Activated effector memory CD4-positive, alpha-beta T cell treated with Interleukin-2 at 50 U/mL for 16 hours (primary cell): ENCODE results near the gene HOXC9.

Source experiments
- DNase-seq: peaks from one replicate; pipeline ENCODE4 v3.0.0-alpha.2; 2020

Gene HOXC9

DNA sequence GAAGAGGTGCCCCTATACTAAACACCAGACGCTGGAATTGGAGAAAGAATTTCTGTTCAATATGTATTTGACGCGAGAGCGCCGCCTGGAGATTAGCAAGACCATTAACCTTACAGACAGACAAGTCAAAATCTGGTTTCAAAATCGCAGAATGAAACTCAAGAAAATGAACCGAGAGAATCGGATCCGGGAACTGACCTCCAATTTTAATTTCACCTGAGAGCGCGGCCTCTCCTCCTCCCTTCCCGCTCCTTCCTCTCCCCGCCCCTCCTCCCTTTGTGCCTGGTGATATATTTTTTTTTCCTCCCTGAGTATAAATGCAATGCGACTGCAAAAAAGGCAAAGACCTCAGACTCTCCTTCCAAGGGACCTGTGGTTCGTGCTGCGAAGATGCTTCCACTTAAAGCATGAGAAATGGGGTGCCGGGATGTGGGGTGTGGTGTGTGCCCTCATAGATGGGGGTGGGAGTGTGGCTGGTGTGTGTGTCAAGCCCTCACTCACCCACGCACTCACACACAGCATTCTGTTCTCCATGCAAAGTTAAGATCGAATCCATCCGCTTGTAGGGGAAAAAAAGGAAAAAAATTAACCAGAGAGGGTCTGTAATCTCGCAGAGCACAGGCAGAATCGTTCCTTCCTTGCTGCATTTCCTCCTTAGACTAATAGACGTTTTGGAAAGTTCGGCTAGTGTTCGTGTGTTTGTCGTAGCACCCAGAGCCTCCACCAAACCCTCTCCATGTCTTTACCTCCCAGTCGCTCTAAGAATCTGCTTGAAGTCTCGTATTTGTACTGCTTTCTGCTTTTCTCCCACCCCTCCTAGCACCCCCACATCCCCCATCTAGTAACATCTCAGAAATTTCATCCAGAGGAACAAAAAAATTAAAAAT, 10.5 kb upstream of the HOXC9 start:
- no peak for DNase-seq

DNA sequence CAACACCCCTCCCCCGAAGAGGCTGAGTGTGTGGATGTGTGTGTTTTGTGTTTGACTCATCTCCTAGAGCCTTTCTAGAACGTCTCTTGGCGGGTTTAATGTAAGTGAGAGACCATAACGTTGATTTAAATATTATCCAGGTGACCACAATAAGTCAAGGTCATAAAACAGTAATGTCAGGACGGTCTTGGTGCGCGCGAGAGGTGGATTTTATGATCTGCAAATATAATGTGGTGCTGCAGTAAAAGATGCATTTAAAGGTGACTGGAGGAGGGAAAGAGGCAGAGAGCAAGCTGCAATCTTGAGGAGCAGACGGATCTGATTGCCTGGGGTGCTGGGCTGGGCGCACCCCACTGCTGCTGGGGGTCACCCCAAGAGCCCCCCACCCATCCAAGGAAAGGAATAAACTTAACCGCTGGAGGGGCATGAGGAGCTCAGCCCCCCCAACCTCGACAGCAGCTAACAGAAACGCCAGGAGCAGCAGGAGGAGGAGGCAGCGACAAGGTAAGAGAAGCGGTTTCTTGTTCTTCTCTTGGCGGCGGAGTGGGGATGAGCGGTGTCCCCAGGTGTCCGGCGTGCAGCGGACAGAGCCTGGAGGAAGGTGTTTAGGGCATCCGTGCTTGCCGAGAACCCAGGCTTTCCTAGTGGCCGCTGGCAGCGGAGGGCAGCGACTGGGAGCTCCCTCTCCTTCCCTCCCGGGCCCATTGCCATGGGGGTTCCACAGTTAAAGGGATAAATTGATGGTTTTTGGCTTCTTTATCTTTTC, 9.5 kb upstream of the HOXC9 start:
- DNase-seq = no peak

DNA sequence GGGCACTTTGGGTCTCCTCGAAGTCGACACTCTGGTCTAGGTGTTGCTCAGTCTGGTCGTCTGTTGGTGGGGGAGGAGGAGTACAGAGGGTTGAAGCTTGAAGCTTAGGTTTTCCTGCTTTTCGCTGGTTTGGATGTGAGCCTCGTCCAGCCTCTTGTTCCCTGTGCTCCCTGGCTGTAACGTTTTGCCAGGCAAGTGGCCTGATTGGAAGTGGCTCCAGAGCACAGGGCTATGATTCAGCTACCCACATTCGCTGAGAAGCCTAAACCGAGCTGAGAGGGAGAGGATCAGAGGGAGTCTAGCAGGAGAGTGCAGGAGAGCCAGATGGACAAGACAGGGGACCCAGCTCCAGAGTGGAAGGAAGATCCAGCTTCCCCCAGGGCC, 8.9 kb upstream of the HOXC9 start:
- no peak for DNase-seq

DNA sequence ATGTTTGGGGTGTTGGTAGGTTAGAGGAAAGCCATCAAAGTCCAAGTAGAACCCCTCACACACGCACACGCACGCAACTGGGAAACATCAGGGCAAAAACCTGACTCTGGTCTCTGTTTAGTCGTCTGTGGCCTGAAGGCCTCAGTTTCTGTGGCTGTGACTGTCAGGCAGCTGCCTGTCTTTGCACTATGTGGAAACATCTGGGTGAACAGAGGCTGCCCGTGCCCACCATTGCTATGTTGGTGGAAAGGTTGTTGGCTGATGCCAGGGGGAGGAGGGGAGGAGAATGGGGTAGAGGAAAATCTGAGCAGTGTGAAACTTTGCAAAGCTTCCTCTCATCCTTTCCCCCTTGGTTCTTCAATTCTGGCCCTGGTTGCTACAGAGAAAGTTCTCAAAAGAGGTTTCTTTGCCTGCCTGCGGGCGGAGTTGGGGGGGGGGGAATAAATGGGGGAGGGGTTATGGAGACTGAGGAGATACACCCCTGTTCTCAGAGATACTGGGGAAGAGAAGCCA, 7.5 kb upstream of the HOXC9 start:
- DNase-seq = no peak

DNA sequence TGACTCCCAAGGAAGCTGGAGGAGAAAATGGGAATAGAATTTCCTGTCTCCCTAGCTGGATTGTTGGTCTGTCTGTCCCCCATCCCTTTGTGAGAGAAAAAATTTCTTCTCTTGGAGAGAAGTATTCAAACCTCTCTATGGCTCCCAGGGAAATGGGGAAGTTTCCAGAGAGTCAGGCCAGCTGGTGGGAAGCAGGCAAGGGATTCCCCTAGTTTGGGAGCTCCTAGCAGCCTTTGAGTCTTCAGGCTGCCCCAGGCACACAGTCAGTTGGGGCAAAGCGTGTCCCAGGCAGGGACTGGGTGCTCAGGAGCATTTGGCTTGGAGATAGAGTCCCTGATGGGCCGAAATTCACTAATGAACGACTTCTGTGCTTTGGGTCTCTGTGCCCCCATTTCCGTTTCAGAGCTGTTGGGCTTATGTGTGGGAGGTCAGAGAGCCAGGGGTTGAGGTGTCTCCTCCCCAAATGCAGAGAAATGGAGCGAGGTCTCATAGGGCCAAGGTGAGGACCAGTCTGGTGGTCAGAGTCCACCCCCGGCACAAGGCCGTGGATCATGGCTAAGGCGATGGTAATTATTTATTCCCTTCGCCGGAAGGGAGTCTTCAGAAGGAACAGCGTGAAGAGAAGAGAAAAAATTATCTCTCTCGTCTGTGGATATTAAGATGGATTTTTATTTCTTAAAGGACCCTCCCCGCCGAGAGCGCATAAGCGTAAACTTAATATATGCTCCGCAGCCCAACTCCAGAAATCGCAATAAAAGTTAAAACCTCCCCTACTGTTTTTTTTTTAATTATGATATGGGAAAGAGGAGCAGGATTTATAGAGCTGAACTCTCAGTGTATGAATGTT, 6.6 kb upstream of the HOXC9 start:
- no peak for DNase-seq

DNA sequence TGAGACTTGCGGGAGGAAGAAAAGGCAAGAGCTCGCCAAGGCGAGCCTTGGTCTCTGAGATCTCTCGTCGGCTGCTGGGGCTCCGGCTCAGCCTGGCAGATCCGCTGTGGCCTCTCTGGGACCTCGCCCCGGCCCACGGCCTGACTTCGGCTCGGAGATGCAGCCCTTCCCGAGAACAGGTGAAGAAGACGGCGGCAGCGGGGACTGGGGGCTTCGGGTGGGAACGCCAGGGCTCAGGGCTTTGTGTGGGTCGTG, 6.0 kb upstream of the HOXC9 start:
- no peak for DNase-seq

DNA sequence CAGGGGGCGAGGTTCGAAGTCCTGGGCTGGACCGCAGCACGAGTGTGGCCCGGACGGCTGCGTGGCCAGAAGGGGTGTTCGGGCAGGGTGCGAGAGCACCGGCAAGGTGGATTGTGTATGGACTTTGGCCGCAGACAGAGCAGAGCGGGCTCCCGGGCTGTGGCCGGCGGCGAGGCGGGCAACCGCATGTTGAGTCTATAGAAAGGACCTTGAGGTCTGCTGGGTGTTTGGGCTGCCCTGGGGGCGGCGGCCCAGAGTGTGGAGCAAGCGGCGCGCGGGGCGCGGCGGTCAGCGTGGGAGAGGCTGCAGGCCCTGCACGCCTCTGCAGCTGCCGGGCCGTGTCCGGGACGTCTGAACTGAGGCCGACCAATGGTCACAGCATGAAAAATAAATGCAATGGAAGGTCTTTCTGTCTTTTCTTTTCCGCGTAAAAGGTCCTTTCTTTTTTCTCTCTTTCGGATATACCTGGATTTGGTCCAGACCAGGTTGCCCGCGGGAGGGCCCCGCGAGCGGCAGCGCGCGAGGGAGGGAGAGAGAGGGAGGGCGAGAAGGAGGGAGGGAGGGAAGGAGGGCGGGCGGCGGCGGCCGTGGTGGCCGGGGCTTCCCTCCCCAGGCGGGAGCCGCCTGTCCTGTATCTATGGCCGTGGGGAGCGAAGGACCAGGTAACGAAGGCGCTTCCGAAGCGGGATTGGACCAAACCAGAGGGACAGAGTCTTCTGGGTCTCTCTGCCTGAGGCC, 5.5 kb upstream of the HOXC9 start:
- no peak for DNase-seq

DNA sequence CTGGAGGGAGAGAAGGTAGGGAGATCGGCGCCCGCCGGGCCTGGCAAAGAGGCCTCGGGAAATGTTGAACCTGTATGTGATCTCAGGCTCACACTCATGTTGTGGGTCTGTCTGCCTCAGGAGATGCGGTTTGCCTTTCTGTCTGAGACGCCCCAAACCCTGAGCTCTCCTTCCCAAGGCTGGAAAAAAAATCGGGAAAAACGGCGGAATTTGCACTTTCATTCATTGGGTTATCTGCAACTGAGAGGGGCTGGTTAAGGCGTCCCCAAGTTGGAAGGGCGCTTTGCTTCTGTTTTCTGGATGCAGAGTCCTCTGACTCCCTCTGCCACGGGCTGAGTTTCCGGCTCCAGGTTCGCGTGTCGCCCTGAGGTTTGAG, 5.0 kb upstream of the HOXC9 start:
- DNase-seq = no peak

DNA sequence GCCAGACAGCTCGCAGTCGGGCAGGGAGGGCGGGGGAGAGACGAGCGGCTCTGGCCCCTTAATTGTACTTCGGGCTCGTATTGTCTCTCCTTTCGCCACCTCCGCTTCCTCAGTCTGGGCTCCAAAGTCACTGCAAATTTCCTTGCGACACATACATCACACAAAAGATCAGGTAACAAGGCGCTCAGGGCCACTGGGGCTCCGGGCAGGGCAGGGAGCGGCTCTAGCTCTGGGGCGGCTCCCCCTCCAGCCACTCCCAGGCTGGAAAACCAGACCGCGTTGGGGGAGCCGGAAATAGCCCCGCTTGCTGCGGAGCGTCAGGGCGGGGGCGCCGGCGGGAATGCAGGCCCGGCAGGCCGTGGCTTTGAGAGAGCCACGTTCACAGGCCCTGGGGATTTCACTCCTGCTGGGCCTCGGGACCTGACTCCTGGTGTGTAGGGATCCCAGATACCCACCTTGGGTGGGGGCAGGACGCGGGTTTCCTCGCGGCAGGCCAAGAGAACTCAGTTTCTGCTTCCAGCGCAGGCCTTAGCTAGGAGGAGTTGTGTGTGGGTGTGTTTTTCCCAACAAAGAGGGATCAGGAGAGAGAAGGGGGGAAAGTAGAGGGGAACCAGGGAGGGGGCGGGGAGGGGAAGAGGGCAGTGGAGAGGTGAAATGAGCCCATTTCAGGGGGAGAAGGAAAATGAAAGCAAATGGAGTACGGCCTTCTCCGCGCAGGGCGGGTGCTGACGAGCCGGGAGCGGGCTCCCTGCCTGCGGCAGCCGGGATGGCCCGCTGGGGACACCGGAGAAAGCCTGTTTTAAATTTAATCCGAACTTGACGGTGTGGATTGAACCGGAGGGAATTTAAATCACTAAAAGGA, 4.4 kb upstream of the HOXC9 start:
- no peak for DNase-seq

DNA sequence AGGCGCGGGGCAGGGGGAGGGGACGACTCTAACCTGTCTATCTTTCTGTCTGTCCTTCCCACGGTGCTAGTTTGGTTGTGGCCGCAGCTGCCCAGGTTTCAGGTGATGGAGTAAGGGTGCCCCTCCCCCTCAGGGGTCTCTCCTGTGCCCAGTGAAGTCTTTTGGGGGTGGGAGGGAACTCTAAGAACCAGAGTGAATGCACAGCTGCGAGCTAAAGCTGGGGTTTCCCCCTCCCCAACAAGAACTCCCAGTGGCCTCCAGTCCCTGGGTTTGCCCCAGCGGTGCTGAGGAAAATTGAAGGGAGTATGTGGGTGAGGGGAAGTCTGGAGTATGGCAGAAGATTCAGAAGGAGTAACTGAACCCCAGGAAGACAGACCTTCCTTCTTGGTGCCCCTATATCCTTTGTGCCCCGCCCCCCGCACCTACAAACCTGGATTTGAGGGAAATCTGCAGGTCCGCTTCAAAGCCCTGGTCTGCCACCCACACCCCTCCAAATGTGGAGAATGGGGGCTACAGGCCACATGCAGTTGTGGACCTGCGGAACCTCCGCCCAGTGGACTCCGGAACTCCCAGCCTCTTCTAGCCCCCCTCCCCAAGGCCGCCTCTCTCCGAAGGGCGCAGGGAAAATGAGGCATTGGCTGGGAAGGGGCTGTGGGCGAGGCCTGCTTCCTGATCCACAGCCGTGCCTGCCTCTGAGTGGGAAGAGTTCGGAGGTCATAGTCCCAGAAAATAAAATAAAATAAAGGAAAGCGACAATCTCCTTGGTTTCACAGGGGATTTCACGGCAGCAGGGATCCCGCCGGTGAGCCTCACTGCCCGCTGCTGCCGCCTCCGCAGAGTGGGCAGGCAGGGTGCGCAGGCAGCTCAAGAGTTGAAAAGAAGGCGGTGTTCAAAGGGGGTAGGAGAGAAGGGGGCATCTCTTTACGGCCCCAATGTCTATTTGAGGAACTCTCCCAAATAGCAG, 3.4 kb upstream of the HOXC9 start:
- DNase-seq = no peak

DNA sequence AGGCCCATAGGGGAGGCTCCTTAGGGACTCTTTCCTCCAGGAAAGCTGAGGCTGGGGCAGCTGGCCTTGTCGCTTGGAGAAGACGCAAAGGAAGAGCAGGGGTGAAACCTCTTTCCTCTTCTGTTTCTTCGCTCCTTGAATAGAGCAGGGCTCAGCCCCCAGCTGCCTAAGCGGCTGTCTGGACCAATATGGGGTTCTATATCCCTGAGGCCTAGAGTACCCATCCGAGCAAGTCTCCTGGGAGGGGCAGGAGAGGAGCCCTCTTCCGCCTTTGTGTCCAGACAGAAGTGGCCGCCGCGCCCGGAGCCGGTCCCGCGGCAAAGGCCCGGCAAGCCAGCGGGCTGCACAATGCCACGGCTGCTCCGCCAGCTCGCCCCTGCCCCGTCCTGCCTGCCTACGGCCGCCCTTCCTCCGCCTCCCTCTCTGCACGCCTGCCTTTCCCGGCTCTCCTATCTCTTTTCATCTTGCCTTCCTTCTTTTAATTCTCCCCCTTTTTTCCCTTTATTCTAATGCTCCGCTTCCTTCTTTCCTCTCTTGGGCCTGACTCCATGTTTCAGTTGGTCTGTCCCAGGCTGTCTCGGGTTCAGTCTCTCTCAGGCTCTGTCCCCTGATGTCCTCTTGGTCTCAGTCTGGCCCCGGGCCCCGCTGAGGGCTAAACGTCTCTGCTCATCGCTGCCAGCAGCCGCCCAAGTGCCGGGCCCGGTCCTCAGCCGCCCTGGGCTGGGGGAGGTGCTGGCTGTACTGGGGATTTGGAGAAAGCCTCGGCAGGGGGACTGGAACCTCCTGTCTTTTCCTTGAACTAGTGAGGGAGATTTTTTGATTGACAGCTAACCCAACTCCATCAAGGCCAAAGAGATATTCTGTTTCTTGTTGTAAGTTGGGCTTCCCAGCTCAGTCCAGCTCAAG, 2.5 kb upstream of the HOXC9 start:
- DNase-seq = no peak

DNA sequence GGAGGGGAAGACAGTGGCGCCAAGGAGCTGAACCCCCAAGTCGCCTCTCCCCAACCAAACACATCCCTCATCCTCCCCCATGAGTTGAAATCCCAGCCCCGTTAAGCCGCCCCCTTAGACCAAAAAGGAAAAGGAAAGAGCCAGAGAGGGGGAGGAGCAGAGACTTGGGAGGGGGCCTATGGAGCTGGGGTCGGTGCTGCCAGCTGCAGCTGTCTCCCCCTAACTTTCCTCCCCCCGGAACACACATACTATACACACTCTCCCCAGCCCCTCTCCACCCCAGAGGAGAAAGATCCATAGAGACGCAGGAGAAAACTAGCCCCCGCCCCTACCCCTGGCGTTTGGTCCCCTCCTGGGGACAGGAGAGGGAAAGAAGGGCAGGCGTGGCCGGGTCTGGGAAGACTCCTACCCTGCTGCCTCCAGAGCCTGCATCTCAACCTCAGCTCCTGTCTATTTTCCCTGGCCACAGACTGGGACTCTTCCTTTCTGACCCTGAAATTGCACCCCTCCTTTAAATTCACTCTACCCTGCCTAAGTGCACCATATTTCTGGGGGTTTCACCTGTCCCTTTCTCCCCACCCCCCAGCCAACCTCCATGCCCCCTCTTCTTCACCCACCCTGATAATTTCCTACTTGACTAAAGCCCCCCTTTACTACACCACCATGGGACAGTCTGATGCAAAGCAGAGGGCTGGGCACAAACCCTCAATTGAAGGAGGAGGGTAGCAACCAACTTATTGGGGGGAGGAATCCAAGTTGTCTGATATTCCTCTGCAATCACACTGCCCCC, 1.7 kb upstream of the HOXC9 start:
- DNase-seq = no peak

DNA sequence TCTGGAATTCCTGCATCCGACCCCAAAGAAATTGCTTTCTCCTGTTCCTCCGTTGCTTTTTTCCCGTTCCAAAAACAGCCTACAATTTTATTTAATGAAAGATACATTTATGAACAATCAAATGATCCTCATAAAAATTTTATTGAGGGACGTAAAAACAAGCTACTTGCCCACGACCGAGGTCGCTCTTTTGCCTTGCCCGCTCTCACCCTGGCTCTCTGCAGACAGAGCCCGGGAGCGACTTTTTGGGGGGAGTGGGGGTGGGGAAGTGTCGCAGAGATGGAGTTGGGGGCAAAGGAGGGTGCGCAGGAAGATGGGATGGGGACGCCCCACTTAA, 1.1 kb upstream of the HOXC9 start:
- DNase-seq = no peak

DNA sequence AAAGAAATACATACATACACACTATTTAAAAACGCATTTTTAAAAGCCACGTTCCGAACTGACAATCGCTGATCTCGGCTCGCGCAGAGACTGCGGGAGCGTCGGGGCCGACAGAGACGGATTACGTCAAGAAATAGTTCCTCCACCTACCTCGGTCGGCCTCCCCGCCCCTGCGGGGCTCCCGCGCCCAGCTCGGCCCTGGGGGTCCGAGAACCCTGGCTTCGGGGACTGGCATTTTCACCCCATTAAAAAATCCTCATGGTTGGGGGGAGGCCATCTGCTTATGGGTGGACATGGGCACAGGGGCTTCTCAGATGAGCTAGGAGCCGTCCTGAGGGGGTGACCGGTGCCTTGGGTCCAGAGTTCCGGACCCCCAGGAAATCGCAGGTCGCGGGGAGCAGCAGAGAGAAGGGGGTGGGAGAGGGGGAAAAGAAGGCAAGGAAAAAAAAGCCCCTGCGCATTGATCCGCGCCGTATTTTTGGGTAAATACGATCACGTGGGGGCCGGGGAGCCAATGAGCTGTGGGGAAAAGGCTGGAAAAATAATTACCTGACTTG, 324 bp upstream of the HOXC9 start:
- no peak for DNase-seq

DNA sequence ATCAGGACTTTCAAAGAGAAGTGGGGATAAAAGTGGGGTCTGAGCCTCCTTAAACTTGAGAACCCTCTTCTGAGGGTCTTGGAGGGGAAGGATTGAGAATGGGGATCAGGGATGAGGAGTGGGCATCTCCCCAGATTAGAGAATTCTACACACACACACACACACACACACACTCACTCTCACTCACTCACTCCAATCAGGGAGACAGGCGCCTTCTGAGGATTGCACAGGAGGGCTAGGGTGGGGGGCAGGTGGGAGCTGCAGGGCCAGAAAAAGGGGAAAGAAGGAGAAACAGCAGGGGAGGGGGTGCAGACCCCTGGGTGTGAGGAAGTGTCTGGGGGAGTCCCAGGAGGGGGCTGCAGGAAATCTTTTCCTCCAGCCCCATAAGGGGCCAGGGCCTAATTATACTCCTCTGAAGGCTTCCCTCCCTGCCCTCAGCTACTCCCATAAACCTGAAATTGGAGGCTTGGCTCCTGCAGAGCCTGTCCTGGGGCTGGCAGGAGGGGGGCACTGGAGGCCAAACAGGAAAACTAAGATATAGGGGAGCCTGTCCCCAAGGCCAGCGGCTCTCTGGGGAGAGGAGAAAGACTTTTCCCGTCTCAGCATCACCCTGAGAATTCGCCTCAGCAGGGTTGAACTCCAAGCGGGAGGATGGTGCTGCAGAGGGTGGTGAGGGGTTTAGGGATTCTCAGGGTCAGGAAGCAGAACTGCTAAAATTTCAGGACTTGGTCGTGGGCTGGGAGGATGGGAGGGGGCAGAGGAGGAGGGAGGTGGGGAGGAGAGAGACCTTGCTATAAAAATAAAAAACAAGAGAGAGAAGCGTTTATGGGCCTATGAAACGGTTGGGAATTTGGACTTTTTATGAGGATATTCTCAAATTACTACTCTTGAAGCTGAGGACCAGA, 1.6 kb downstream of the HOXC9 start:
- no peak for DNase-seq

DNA sequence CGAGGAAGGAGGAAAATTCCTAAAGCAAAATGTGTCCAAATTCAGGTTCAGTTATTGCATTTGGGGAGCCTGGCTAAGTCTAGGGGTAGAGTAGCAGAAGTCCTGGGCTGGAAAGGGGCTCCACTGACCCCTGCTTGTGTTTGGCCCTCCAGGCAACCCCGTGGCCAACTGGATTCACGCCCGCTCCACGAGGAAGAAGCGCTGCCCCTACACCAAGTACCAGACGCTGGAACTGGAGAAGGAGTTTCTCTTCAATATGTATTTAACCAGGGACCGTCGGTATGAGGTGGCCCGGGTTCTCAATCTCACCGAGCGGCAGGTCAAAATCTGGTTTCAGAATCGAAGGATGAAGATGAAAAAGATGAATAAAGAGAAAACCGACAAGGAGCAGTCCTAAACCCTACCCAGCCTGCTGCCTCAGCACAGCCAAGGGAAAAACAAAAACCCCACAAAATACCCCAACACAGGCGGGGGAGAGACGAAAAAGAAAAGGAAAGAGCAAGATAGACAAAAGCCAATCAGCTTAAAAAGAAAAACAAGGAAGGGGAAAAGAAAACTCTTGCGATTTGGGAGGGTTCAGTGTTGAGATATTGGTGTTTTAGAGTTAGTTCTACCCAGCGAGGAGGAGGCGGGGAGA, 2.4 kb downstream of the HOXC9 start:
- no peak for DNase-seq

DNA sequence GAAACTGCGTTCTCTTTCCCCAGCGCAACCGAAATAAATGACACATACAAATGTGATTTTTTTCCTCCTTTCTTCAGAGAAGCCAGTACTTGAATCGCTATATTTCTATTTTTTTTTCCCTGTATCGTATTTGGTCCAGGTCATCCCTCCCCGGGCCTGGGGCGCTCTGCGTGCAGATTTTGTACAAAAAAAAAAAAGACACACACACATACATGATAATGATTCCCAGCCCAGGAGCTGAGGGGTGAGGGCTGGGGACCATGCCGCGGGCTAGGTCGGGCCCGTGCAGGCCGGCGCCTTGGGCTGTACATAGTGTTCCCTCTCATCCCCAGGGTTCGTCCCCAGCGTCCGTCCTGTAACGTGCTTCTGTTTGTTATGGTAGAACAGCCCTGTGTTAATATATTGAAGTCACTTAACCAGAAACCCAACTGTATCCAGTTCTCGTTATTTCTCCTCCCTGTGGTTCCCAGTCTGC, 3.0 kb downstream of the HOXC9 start:
- DNase-seq = no peak
